Mesendoderm (in vitro differentiated cells): Measurements from ENCODE around the gene TSR1.

Experiments used
- DNase-seq: peaks from one replicate; pipeline ENCODE4 v3.0.0; 2013
- H2AK5ac ChIP-seq: 2 replicates; pipeline ENCODE4 v1.6.1; 2013; ENCODE audit warnings: low read length, inconsistent platforms
- H2BK120ac ChIP-seq: 2 replicates; pipeline ENCODE4 v1.6.1; 2013; ENCODE audit warnings: low read depth, mild to moderate bottlenecking, low read length, moderate library complexity, mixed read lengths
- H2BK15ac ChIP-seq: replicated peaks from 2 replicates; pipeline ENCODE4 v1.6.1; 2013; ENCODE audit warnings: low read depth, mild to moderate bottlenecking, moderate library complexity
- H2BK5ac ChIP-seq: 2 replicates; pipeline ENCODE4 v1.6.1; 2013; ENCODE audit warnings: low read length, inconsistent platforms
- H3K18ac ChIP-seq: 2 replicates; pipeline ENCODE4 v1.6.1; 2013; ENCODE audit warnings: mild to moderate bottlenecking, low read length, mixed read lengths
- H3K23ac ChIP-seq: one replicate; pipeline ENCODE4 v1.6.1; 2013; ENCODE audit warnings: low read length
- H3K27ac ChIP-seq: 2 replicates; pipeline ENCODE4 v1.5.1; 2013; ENCODE audit warnings: low read depth, mild to moderate bottlenecking, inconsistent platforms, low read length, moderate library complexity
- H3K27me3 ChIP-seq: 2 replicates; pipeline ENCODE4 v1.6.1; 2013; ENCODE audit warnings: low read length, control low read depth, mild to moderate bottlenecking, inconsistent platforms; ENCODE audit not compliant: insufficient read depth, poor library complexity
- H3K36me3 ChIP-seq: 2 replicates; pipeline ENCODE4 v1.6.1; 2013; ENCODE audit warnings: low read length, inconsistent platforms; ENCODE audit not compliant: control insufficient read depth, insufficient read depth
- H3K4ac ChIP-seq: one replicate; pipeline ENCODE4 v1.6.1; 2013; ENCODE audit warnings: low read depth, mild to moderate bottlenecking, low read length, moderate library complexity
- H3K4me1 ChIP-seq: 2 replicates; pipeline ENCODE4 v1.6.1; 2013; ENCODE audit warnings: low read depth, low read length, inconsistent platforms; ENCODE audit not compliant: control insufficient read depth
- H3K4me2 ChIP-seq: 2 replicates; pipeline ENCODE4 v1.6.1; 2013; ENCODE audit warnings: low read length
- H3K4me3 ChIP-seq: 2 replicates; pipeline ENCODE4 v1.5.1; 2013; ENCODE audit warnings: mild to moderate bottlenecking, low read length
- H3K56ac ChIP-seq: one replicate; pipeline ENCODE4 v1.6.1; 2013; ENCODE audit warnings: low read length
- H3K79me1 ChIP-seq: 2 replicates; pipeline ENCODE4 v1.6.1; 2013; ENCODE audit warnings: low read length, inconsistent platforms
- H3K79me2 ChIP-seq: 2 replicates; pipeline ENCODE4 v1.6.1; 2013; ENCODE audit warnings: mild to moderate bottlenecking, low read length; ENCODE audit not compliant: control insufficient read depth, insufficient read depth
- H3K9ac ChIP-seq: 2 replicates; pipeline ENCODE4 v1.6.1; 2013; ENCODE audit warnings: low read length, inconsistent platforms
- H4K5ac ChIP-seq: one replicate; pipeline ENCODE4 v1.6.1; 2013; ENCODE audit warnings: low read length
- H4K8ac ChIP-seq: one replicate; pipeline ENCODE4 v1.6.1; 2013; ENCODE audit warnings: low read depth, mild to moderate bottlenecking, control low read depth, low read length, moderate library complexity
- WGBS: extraction: QIAGEN DNeasy Blood & Tissue Kit; methylation state at CpG from one replicate; pipeline ENCODE4 v1.1.7; 2013; ENCODE audit warnings: low lambda C conversion rate, missing lambda C conversion rate; ENCODE audit not compliant: insufficient coverage; ENCODE audit errors: extremely low coverage; 5-methylcytosine and 5-hydroxymethylcytosine counted together

TSR1 gene

DNA sequence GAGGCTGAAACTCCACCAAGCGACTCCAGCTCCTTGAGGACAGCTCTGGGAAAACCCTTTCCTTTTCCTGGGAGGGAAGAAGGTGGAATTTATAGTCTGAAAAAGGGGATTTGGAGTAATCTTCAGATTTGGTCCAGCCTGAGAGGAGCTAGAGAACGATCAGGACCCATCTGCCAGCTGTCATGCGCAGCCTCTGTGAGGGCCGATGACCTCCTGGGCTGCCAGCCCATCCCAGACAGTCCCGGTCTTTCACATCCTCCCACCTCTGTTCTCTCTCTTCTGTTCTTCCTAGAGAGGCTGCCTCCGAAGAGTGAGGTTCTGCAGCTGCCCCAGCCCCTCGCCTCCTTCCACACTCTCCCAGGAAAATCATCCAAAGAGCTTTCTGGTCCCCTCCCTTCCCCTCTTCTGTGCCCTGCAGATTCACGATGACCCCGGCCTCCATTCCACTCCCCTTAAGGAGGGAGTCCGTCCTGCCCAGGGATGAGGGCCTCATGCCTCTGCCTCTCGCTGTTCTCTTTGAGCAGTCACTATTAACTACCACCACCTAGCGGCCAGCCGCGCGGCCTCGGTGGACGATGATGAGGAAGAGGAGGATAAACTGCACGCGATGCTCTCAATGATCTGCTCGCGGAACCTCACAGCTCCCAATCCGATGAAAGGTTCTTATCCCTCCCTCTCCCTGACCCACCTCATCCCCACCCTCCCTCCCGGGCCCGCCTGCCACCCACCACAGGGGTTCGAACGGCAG lies 30.7 kb upstream of the TSR1 start:
- H3K4me3 ChIP-seq, result no peak overlapping the region
- H2BK120ac ChIP-seq, result no peak overlapping the region
- no peaks in the 10 kb centered on the region for H3K27me3 ChIP-seq
- H3K18ac ChIP-seq, result no peak overlapping the region
- H2AK5ac ChIP-seq, result no peak overlapping the region
- H4K8ac ChIP-seq, result no peak overlapping the region
- no peaks in the 10 kb centered on the region for H3K4me1 ChIP-seq
- H4K5ac ChIP-seq, result no peak overlapping the region
- H3K79me2 ChIP-seq, result no peaks in the 10 kb centered on the region
- H3K4ac ChIP-seq, result no peak overlapping the region
- no peak overlapping the region for H3K4me2 ChIP-seq
- no peak overlapping the region for H2BK15ac ChIP-seq
- WGBS, result no CpG with 5 or more reads among the region's 26 CpGs
- H3K79me1 ChIP-seq, result no peaks in the 10 kb centered on the region
- H3K23ac ChIP-seq, result no peak overlapping the region
- no peak overlapping the region for H3K27ac ChIP-seq
- no peak overlapping the region for H2BK5ac ChIP-seq
- no peak overlapping the region for H3K9ac ChIP-seq
- H3K36me3 ChIP-seq, result no peaks in the 10 kb centered on the region
- H3K56ac ChIP-seq, result no peak overlapping the region
- peak; percentile 58 for DNase-seq

- H3K4me1 ChIP-seq, result no peaks in the 10 kb centered on the region
- H2AK5ac ChIP-seq, result no peak overlapping the region
- no peak overlapping the region for H3K27ac ChIP-seq
- no peak overlapping the region for H3K4ac ChIP-seq
- H4K5ac ChIP-seq, result no peak overlapping the region
- H3K4me2 ChIP-seq, result no peak overlapping the region
- H3K36me3 ChIP-seq, result no peaks in the 10 kb centered on the region
- no peak overlapping the region for H3K4me3 ChIP-seq
- H3K79me2 ChIP-seq, result no peaks in the 10 kb centered on the region
- DNase-seq, result no peak
- H2BK5ac ChIP-seq, result no peak overlapping the region
- no peaks in the 10 kb centered on the region for H3K79me1 ChIP-seq
- WGBS, result no CpG with 5 or more reads among the region's 20 CpGs
- H2BK120ac ChIP-seq, result no peak overlapping the region
- H2BK15ac ChIP-seq, result no peak overlapping the region
- H3K23ac ChIP-seq, result no peak overlapping the region
- H3K9ac ChIP-seq, result no peak overlapping the region
- H3K18ac ChIP-seq, result no peak overlapping the region
- H3K56ac ChIP-seq, result no peak overlapping the region
- H4K8ac ChIP-seq, result no peak overlapping the region
- H3K27me3 ChIP-seq, result no peaks in the 10 kb centered on the region
Observed at GRCh38 chr17:2365132-2365531, 28.9 kb upstream of the TSR1 start.

DNA sequence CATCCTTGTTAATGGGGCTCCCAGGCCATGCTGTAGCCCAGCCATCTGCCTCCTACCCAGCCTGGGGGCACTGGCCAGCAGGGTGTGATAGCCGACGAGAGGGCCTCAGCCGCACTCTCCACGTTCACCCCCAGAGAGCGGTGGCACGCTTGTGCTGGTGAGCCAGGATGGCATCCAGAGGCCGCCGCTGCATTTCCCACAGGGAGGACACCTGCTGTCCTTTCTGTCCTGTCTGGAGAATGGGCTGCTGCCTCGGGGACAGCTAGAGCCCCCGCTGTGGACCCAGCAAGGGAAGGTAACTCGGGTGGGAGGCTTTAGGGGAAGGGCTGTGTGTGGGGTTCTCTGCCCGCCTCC lies 28.5 kb upstream of the TSR1 start:
- H3K4me1 ChIP-seq, result no peaks in the 10 kb centered on the region
- no peak overlapping the region for H3K4ac ChIP-seq
- H3K79me1 ChIP-seq, result no peaks in the 10 kb centered on the region
- no CpG with 5 or more reads among the region's 12 CpGs for WGBS
- no peak overlapping the region for H4K5ac ChIP-seq
- H2BK5ac ChIP-seq, result no peak overlapping the region
- H3K27ac ChIP-seq, result no peak overlapping the region
- H2BK120ac ChIP-seq, result no peak overlapping the region
- H3K23ac ChIP-seq, result no peak overlapping the region
- no peaks in the 10 kb centered on the region for H3K27me3 ChIP-seq
- H3K56ac ChIP-seq, result no peak overlapping the region
- H2AK5ac ChIP-seq, result no peak overlapping the region
- no peak overlapping the region for H3K4me2 ChIP-seq
- no peak overlapping the region for H3K4me3 ChIP-seq
- DNase-seq, result no peak
- no peak overlapping the region for H2BK15ac ChIP-seq
- H4K8ac ChIP-seq, result no peak overlapping the region
- no peaks in the 10 kb centered on the region for H3K79me2 ChIP-seq
- no peaks in the 10 kb centered on the region for H3K36me3 ChIP-seq
- no peak overlapping the region for H3K18ac ChIP-seq
- no peak overlapping the region for H3K9ac ChIP-seq

DNA sequence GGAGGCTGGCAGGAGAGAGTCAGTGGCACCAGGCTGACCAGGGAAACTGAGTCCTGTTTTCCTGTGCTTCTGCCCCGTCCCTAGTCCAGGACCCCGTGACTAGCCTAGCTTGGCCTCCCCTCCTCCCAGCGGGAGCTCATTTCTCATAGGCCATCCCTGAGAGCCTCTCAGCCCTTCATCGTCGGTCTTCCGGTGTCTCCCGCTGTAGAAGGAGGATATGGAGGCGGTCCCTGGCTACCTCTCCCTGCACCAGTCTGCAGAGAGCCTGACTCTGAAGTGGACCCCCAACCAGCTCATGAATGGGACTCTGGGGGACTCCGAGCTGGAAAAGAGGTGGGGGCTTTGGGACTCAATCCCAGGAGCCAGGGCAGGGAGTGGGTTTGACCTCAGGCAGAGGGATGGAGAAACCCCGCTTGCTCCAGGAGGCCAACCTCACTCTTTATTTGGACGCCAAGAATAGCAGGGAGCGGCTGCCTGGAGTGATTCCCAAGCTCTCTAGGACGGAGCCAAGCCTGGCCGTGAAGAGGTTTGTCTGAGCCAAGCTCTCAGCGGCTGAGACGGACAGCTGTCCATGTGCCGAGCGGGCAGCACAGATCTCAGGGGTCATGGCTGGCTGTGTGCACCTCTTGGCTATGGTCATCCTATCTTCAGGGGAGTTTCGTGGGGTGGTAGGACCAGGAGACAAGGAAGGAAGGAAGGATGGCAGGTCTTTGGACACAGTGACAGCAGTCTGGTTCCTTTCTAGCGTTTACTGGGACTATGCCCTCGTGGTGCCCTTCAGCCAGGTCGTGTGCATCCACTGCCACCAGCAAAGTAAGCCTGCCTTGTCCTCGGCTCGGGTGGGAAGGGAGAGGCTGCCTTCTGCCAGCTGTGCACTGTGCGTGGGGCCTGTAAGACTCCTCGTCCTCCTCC lies 27.9 kb upstream of the TSR1 start:
- Histone ChIP-seq H2BK15ac (no peak overlapping the region), H3K4ac (no peak overlapping the region), H3K79me2 (no peaks in the 10 kb centered on the region), H3K4me1 (no peaks in the 10 kb centered on the region), H3K9ac (no peak overlapping the region), H4K5ac (no peak overlapping the region), H3K18ac (no peak overlapping the region), H3K27ac (no peak overlapping the region), H2AK5ac (no peak overlapping the region), H3K23ac (no peak overlapping the region), H3K79me1 (no peaks in the 10 kb centered on the region), H3K4me2 (no peak overlapping the region), H3K27me3 (no peaks in the 10 kb centered on the region), H3K4me3 (no peak overlapping the region), H2BK120ac (no peak overlapping the region), H2BK5ac (no peak overlapping the region), H3K36me3 (no peaks in the 10 kb centered on the region), H3K56ac (no peak overlapping the region), H4K8ac (no peak overlapping the region)
- no peak for DNase-seq
- WGBS, result no CpG with 5 or more reads among the region's 26 CpGs

GRCh38 chr17:2363318-2363717 lies 27.1 kb upstream of the TSR1 start:
- H3K18ac ChIP-seq, result no peak overlapping the region
- no CpG with 5 or more reads among the region's 21 CpGs for WGBS
- H3K79me2 ChIP-seq, result no peaks in the 10 kb centered on the region

More at GRCh38 chr17:2363318-2363717, 27.1 kb upstream of the TSR1 start:
- Histone ChIP-seq H3K4ac (no peak overlapping the region), H2BK120ac (no peak overlapping the region), H3K23ac (no peak overlapping the region), H3K56ac (no peak overlapping the region), H3K4me1 (no peaks in the 10 kb centered on the region), H4K8ac (no peak overlapping the region), H3K4me3 (no peak overlapping the region), H3K27me3 (no peaks in the 10 kb centered on the region), H2BK15ac (no peak overlapping the region), H3K36me3 (no peaks in the 10 kb centered on the region), H2AK5ac (no peak overlapping the region), H3K4me2 (no peak overlapping the region), H3K79me1 (no peaks in the 10 kb centered on the region), H2BK5ac (no peak overlapping the region), H3K9ac (no peak overlapping the region), H4K5ac (no peak overlapping the region), H3K27ac (no peak overlapping the region)
- no peak for DNase-seq
